Measurements from ENCODE around the gene TWIST2.

DNA sequence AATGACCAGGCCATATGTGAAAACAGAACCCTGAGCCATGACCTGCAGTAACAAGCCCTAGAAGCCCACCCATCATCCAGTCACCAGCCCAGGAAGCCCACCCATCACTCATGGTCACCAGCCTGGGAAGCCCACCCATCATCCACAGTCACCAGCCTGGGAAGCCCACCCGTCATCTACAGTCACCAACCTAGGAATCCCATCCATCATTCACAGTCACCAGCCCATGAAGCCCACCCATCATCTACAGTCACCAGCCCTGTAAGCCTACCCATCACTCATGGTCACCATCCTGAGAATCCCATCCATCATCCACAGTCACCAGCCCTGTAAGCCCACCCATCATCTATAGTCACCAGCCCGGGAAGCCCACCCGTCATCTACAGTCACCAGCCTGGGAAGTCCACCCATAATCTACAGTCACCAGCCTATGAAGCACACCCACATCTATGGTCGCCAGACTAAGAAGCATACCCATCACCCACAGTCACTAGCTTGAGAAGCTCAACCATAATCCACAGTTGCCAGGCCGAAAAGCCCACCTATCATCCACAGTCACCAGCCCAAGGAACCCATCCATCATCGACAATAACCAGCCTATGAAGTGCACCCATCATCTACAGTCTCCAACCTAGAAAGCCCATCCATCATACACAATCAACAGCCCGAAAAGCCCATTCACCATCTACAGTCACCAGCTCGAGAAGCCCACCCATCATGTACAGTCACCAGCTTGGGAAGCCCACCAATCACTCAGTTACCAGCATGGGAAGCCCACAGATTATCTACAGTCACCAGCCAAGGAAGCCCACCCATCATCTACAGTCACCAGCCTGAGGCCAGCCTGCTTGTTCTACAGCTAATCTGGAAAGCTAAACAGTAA is 91.9 kb downstream of the TWIST2 start:
- TF ChIP-seq, protein P1, sequence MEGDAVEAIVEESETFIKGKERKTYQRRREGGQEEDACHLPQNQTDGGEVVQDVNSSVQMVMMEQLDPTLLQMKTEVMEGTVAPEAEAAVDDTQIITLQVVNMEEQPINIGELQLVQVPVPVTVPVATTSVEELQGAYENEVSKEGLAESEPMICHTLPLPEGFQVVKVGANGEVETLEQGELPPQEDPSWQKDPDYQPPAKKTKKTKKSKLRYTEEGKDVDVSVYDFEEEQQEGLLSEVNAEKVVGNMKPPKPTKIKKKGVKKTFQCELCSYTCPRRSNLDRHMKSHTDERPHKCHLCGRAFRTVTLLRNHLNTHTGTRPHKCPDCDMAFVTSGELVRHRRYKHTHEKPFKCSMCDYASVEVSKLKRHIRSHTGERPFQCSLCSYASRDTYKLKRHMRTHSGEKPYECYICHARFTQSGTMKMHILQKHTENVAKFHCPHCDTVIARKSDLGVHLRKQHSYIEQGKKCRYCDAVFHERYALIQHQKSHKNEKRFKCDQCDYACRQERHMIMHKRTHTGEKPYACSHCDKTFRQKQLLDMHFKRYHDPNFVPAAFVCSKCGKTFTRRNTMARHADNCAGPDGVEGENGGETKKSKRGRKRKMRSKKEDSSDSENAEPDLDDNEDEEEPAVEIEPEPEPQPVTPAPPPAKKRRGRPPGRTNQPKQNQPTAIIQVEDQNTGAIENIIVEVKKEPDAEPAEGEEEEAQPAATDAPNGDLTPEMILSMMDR (IDR thresholded peaks at IDR 0.05) = no peak
- no peak for TF ChIP-seq POLR2AphosphoS5 (IDR thresholded peaks at IDR 0.05)
- TF ChIP-seq POLR2A (IDR thresholded peaks at IDR 0.05) = no peak
- no peak for TF ChIP-seq EP300 (IDR thresholded peaks at IDR 0.05)

Measured in stomach (tissue), 4 donors.